Measurements from ENCODE around the gene TBX1. TPM values are rescaled to one million over a fixed set of nuclear protein-coding genes. Genes with fewer than 3 reads are reported as not detected.

The TBX1 gene
- total and polyA plus RNA-seq, 10 of the 15 experiments (the other 5 are each of a cell fraction or from before 2014, with no cell fraction given): not detected

GRCh38 chr22:19773470-19774040 is 13.0 kb downstream of the TBX1 start:
- ChIA-PET SMC1A (ENCODE audit: uncharacterized antibody, unreplicated experiment) (interaction anchor here (0.9 to 2.4 kb wide), 5 partner anchors 43 to 137 kb away, joined by 3 to 7 read pairs (median 5); no protein-coding TSS in a partner anchor), POLR2A (no interaction called here), CTCF (interaction anchor here (1.0 to 2.0 kb wide), 10 partner anchors 16 to 145 kb away, joined by 3 to 9 read pairs (median 4); no protein-coding TSS in a partner anchor), RAD21 (ENCODE audit: unreplicated experiment) (interaction anchor here (1.1 to 2.6 kb wide), 7 partner anchors 17 to 140 kb away, joined by 3 to 12 read pairs (median 3); no protein-coding TSS in a partner anchor)
- Histone ChIP-seq H3K79me2 (ENCODE audit: control insufficient read depth, insufficient read depth, low read length) (no peaks in the 10 kb centered on the region), H4K20me1 (ENCODE audit: control insufficient read depth, insufficient read depth) (no peaks in the 10 kb centered on the region; the same call in 1 of the 2 replicates), H2AFZ (ENCODE audit: control insufficient read depth, low read depth, low read length) (no peak overlapping the region), H3K9ac (ENCODE audit: control insufficient read depth, insufficient read depth, low read length) (no peak overlapping the region), H3K4me3 (no peak overlapping the region), H3K4me2 (ENCODE audit: control insufficient read depth, insufficient read depth) (peak overlapping the region; percentile 44), H3K27me3 (replicated peaks in 1 of 2; ENCODE audit: control insufficient read depth in 2 of 2, insufficient read depth in 2 of 2, low read length in 1 of 2) (peaks cover 0 to 2% of the 10 kb centered on the region in 2 experiments; a peak in 3 of 4 replicates), H3K27ac (ENCODE audit: control insufficient read depth, insufficient read depth) (no peak overlapping the region), H3K9me3 (replicated peaks; ENCODE audit: control insufficient read depth, insufficient read depth, low read length) (no peaks in the 10 kb centered on the region), H3K4me1 (ENCODE audit: control insufficient read depth, insufficient read depth, low read length) (peaks cover 9% of the 10 kb centered on the region), H3K36me3 (ENCODE audit: control insufficient read depth in 2 of 2, insufficient read depth in 2 of 2, low read length in 1 of 2) (no peaks in the 10 kb centered on the region)
- TF ChIP-seq SREBF1 (IDR thresholded peaks at IDR 0.05; ENCODE audit: low read length) (no peak), HDAC2 (IDR thresholded peaks at IDR 0.05) (no peak), RAD51 (IDR thresholded peaks at IDR 0.05) (no peak), CEBPB (IDR thresholded peaks at IDR 0.05; ENCODE audit: borderline replicate concordance in 1 of 2, low read depth in 2 of 2, low read length in 2 of 2) (no peak), CHD2 (IDR thresholded peaks at IDR 0.05; ENCODE audit: borderline replicate concordance, low read depth, low read length) (no peak)
- in situ Hi-C loops (cut with MboI): no loop called here
- DNase-seq (ENCODE audit: low read depth, low spot score): no peak
- FAIRE-seq: no peak
- ATAC-seq: peak; percentile 7; the same call in 1 of the 3 replicates
- WGBS (ENCODE audit: insufficient coverage, insufficient replicate concordance, low lambda C conversion rate, missing lambda C conversion rate): 37% methylated on average over 9 of the region's 9 CpGs
- intact Hi-C loops (cut with micrococcal nuclease; ENCODE audit: unreplicated experiment): no loop called here
- no TSS peak for BruUV-seq (replicated peaks)

- no peak overlapping the region for H2AFZ ChIP-seq (ENCODE audit: control insufficient read depth, low read depth, low read length)
- H3K9me3 ChIP-seq (replicated peaks; ENCODE audit: control insufficient read depth, insufficient read depth, low read length): no peaks in the 10 kb centered on the region
- FAIRE-seq (no peak), DNase-seq (ENCODE audit: low read depth, low spot score) (no peak), ATAC-seq (no peak)
- ChIA-PET SMC1A (ENCODE audit: uncharacterized antibody, unreplicated experiment) (no interaction called here), RAD21 (ENCODE audit: unreplicated experiment) (interaction anchor here (2.6 kb wide), 1 partner anchor 136 kb away, joined by 12 read pairs; no protein-coding TSS in a partner anchor), CTCF (no interaction called here), POLR2A (no interaction called here)
- peaks cover 0 to 2% of the 10 kb centered on the region in 2 experiments; a peak in 3 of 4 replicates for H3K27me3 ChIP-seq (replicated peaks in 1 of 2; ENCODE audit: control insufficient read depth in 2 of 2, insufficient read depth in 2 of 2, low read length in 1 of 2)
- H3K36me3 ChIP-seq (ENCODE audit: control insufficient read depth in 2 of 2, insufficient read depth in 2 of 2, low read length in 1 of 2): no peaks in the 10 kb centered on the region
- intact Hi-C loops (cut with micrococcal nuclease; ENCODE audit: unreplicated experiment): no loop called here
- H3K4me3 ChIP-seq: no peak overlapping the region
- no peaks in the 10 kb centered on the region; the same call in 1 of the 2 replicates for H4K20me1 ChIP-seq (ENCODE audit: control insufficient read depth, insufficient read depth)
- H3K27ac ChIP-seq (ENCODE audit: control insufficient read depth, insufficient read depth): no peak overlapping the region
- no peaks in the 10 kb centered on the region for H3K79me2 ChIP-seq (ENCODE audit: control insufficient read depth, insufficient read depth, low read length)
- peaks cover 9% of the 10 kb centered on the region for H3K4me1 ChIP-seq (ENCODE audit: control insufficient read depth, insufficient read depth, low read length)
- no TSS peak for BruUV-seq (replicated peaks)
- 82% methylated on average over 8 of the region's 8 CpGs for whole genome bisulfite sequencing (ENCODE audit: insufficient coverage, insufficient replicate concordance, low lambda C conversion rate, missing lambda C conversion rate)
- TF ChIP-seq YBX1 (IDR thresholded peaks at IDR 0.05): no peak
- no peak for TF ChIP-seq JUNB (IDR thresholded peaks at IDR 0.05)
- TF ChIP-seq ZZZ3 (IDR thresholded peaks at IDR 0.05; ENCODE audit: control insufficient read depth, insufficient read length, low read depth): no peak
- TF ChIP-seq CEBPB (IDR thresholded peaks at IDR 0.05; ENCODE audit: borderline replicate concordance in 1 of 2, low read depth in 2 of 2, low read length in 2 of 2): no peak
- no peak for TF ChIP-seq SIN3A (IDR thresholded peaks at IDR 0.05; ENCODE audit: low read depth, low read length)
- TF ChIP-seq PBX3 (IDR thresholded peaks at IDR 0.05; ENCODE audit: insufficient replicate concordance, low read depth, low read length): no peak
- TF ChIP-seq CBX5 (IDR thresholded peaks at IDR 0.05; ENCODE audit: low read depth): no peak
- TF ChIP-seq NR2C2 (IDR thresholded peaks at IDR 0.05; ENCODE audit: borderline replicate concordance, control insufficient read depth, insufficient read length, low read depth): no peak
- no peak for TF ChIP-seq ATF7 (IDR thresholded peaks at IDR 0.05; ENCODE audit: low read depth)
- TF ChIP-seq PAX8 (IDR thresholded peaks at IDR 0.05): no peak
- TF ChIP-seq FOS (IDR thresholded peaks at IDR 0.05; ENCODE audit: borderline replicate concordance, extremely low read depth, insufficient read length): no peak
- TF ChIP-seq EP300 (IDR thresholded peaks at IDR 0.05; ENCODE audit: borderline replicate concordance in 1 of 2, control insufficient read depth in 1 of 2, low read depth in 2 of 2, low read length in 2 of 2): no peak
- in situ Hi-C loops (cut with MboI): no loop called here
- H3K4me2 ChIP-seq (ENCODE audit: control insufficient read depth, insufficient read depth): no peak overlapping the region
- H3K9ac ChIP-seq (ENCODE audit: control insufficient read depth, insufficient read depth, low read length): no peak overlapping the region
Measured at GRCh38 chr22:19774628-19775027, 14.1 kb downstream of the TBX1 start.
